ENCODE measurements around the gene MRPS18B.
A peak's percentile ranks its signal among the peaks of the same experiment; 100 is the strongest.

The MRPS18B gene

DNA sequence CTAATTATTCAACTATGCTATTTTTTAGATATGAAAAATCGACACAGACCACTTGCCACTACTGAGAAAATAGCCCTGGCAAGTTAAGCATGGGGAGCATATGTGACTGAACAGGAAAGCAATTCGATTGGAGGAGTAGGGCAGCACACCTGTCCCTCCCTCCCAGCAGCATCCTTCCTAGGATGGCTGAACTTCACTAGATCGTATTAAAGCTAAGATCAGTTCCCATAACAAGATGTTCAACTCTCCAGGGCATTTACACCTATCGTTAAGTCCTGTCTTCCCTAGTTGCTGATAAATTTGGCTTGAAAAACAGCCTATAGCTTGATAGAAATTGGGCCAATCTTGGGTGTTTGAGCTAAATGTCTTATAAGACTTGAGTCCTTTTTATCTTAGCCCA is 7.6 kb upstream of the MRPS18B start:
- no peak for DNase-seq

DNA sequence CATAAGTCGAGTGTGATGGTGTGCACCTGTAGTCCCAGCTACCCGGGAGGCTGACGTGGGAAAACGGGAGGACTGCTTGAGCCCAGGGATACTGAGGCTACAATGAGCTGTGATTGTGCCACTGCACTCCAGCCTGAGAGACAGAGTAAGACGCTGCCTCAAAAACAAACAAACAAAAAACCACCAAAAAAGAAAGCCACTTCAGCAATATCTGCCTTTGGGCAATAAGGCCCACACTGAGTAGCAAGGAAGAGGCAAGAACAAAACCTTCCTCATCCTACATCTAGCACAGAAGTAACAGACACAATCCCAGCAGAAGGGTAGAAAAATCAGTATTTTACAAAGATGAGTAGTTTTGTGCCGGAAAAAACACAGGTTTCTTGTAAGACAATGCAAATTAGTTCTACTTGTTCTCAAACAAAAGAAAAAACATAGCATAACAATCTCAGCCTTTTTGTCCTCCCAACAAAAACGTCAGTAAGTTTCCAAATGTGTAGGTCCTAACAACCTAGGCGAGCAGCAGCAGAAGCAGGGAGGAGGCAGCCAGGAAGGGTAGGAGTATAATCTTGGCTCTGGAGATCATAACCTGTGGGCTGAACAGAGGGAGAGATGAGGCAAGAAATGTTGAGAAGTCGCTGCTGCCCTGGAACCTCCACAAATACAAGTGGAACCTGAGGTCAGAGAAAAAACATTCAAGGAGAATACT is 6.3 kb upstream of the MRPS18B start:
- DNase-seq, result no peak

DNA sequence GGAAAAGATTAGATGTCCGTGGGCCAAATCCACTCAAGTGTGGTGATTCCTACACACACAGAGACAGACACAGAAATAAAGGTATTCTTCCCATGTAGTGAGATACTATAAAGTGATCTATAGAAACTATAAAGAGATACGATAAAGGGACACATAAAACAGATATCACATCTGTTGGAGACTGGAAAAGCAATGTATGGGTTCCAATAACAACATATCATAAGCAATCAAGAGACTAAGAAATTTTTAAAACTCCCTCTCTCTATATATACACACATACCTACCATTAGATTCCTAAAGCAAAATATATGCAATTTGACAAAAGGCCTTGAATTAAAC is 5.8 kb upstream of the MRPS18B start:
- DNase-seq, result no peak

DNA sequence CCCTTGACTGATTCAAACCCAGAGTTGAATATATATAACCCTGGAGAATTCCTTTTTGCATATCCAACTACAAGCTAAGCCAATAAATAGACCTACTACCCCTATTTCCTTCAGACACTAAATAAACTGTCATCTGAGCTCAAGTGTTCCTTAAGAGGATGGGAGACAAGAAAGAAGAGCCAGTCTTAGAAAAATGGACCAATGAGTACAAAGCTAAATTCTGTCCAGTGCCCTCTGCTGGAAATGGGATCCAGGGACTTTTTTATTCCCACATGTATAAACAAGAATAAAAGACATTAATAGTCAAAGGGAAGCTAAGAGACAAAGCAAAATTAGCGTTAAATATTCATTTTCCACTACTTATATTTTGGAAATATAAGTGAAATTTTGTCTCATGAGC is 5.4 kb upstream of the MRPS18B start:
- DNase-seq, result no peak

DNA sequence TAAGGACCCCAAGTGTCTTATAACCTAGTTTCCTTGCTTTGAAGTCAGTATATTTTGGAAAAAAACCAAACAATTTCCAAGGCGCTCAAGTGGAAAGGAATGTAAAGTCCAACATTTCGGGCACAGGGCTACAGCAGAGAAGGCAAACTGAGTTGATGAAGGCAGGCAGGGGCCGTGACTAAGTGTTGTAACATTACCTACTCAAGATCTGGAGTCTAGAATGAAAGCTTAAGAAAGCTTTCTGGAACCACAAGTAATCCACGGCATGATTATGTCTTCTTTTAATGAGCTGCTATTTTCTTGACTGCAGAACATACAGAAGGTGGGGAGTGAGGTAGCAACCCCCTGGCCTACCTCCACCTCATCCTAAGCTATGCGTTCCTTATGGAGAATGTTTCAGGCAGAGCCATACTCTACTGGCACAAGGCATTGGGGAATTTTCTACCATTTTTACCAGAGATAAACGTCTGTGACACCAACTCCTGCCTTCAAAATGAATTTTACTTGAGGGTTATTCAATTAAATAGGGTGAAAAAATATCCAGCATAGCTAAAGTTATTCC is 4.9 kb upstream of the MRPS18B start:
- DNase-seq, result no peak

DNA sequence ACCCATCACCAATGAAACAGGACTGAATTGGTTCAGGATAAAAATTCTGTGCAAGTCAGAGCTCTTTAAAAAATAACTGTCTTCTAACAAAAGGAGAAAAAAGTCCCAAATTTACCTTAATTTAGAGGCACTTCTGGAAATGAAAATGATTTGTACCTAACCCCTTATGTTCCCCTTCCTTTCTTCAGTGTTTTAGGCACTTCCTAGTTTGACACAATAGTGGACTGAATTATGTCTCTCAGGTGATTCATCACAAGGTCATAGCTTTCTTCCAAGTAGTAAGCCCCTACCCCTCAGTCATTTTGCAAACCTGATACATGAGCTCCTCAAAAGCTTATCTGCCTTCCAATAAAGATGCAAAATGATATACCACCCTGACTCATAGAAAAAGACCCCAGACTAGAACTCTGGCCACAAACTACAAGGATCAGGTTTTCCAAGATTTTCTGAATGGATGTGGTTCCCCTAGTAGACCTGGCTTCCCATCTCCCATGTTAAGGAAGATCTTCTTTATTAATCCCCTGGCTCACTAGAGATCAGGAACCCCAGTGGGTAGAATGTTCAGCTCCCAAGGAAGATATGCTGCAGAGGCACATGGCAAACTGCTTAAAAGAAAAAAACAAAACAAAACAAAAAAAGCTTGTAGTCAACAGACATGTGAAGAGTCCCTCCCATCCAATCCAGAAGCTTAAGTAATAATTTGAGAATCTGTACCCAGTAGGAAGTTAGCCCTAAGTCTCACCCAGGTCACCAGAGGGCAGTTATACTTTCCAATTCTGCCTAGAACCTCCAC is 4.2 kb upstream of the MRPS18B start:
- DNase-seq, result no peak

DNA sequence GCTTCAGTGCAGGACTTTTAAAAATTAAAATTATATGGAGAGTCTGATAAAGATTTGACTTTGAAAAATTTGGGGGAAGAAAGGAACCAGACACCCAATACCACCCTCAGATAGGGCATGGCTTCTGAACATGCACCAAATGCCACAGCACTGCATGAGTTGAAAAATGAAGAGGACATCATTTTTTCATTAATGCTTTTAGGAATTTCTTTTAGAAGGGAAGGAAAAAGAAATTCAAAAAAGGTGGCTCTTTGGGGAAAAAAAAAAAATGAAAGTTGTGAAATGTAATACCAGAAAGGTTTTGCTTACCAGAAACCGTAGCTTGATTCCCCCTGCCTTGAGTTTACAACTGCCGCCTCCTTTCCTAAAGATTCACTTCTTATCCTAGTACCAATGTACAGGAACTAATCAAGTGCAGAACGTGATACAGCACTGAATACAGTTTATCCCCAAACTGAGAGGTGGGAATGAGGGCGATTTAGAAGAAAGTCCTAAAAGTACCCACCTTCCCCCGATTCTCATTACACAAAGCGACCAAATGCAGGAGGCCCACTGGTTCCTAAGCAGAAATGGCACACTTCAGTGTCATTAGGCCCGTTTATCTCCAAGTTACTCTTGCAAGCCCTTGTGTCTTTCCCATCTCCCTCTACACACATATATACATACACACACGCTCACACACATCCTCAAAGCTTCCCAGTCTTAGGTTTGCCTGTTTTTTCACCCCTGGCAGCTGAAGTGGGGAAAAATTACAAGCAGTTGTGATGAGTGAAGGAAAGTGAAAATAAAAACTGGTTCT is 3.4 kb upstream of the MRPS18B start:
- no peak for DNase-seq

DNA sequence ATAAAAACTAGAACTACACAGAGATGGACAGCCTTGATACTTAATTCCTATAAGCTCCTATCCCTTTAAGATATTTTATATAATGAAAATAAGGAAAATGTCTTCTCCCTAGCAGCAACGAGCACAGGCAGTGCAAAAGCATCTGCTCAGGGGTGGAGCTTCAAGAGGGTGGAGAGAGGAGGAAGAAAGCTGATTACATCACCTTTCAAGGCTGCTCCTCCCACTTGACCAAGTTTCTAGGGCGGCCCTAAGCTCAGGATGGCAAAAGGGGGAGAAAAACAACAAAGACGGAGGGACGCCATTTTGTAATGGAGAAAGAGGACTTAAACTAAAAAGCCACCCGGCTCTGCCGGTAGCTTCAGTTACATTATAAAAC is 2.8 kb upstream of the MRPS18B start:
- DNase-seq, result no peak

DNA sequence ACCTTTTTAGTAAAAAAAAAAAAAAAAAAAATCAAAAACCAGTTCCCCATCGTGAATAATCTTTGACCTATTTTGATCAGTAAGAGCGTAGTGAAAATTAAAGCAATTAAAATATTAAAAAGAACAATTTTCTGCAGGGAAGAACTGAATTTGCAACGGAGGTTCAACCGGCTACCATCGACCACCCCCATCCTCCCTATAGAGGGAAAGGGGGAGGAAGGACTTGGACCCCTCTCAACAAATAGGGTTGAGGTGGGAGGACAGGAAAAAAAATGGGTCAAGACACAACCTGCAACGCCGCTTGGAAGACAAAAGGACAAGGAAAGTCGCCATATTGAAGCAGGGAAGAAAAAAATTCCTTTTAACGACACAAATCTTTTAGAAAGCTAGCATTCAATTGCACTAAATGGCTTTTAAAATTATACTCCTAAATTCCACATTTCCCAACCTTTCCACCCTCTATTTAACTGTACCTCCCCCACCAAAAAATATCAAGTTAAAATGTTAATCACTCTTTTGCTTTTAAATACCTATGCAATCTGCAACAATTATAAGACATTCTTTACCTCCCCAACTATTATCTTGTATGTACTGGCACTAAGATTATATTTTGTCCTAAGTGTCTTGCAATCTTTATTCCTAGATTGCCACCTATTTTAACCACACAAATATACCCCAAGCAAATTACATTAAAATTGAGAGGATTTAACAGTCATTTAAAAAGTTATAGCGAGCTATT is 2.3 kb upstream of the MRPS18B start:
- no peak for DNase-seq

DNA sequence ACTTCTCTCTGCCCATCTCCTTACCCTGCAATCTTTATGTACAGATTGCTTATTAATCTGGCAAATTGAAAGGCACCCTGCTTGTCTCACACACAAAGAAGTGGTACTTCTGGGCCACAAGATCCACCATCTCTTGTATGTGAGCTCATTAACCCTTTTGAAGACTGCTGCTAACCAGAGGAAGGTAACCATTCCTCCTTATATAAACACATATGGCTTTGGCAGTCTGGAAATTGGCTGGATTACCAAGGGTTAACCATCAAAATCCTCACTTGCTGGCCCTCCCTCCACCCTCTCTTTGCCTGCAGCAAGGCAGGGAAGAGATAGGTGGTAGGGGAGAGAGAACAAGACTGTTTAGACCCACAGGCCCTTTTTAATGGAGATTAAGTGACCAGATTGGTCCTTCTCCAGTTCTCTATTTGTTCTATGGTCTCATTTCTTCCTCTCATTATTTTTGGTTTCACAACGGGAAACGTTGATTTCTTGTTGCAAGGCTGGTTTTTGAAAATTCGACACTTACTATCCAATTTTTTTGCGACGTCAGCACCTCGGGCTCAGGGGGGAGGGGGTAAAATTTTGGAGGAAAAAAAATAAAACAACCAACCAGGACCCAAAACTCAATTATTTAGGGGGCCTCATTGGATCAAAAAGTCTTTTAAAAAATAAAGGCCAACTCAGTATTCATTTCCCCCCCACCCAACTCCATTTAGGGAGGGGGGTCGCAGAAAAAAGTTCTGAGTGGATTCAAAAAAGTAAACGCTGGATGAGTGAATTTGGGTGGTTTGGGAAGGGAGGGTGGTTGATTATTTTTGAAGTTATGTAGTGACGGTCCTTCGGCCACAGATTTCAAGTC is 1.5 kb upstream of the MRPS18B start:
- no peak for DNase-seq

DNA sequence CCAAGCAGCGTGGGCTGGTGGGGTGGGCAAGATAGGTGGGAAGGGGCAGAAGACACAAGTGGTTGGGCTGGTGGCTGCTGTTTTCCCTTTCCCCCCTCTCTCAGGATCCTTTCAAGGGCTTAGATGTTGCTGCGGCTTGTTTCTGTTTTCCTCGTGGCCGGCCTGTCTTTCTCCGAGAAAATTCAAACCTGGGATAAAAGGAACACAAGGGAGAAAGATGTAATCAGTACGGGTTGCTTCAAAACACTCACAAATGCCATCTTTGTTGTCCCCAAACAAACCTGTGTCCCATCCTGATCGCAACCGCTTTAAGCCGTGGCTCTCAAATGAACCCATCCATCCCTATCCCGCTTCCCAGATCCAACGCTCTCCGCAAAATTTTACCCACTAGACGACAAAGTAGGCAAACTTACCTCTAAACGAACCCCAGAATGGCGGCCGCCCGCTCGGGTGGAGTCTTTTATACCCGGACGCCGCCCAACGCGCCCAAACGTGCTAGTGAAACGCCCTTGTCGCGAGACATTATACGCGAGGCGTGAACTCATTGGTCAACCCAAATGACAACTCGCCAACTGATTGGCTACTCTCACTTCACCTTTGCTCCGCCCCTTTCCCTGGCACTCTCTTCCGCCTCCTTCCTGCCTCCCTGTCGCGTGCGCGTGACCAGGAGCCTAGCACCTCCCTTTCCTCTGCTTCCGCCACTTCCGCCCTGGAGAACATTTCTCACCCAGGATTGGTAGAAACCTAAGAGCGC is 652 bp upstream of the MRPS18B start, which contains the start of gene PPP1R10:
TSS of gene PPP1R10 (minus strand) at position 433 of the 754 bp plus-strand sequence. CDS start 7,299 bp downstream, outside the sequence.
- peak; percentile 94 for DNase-seq

DNA sequence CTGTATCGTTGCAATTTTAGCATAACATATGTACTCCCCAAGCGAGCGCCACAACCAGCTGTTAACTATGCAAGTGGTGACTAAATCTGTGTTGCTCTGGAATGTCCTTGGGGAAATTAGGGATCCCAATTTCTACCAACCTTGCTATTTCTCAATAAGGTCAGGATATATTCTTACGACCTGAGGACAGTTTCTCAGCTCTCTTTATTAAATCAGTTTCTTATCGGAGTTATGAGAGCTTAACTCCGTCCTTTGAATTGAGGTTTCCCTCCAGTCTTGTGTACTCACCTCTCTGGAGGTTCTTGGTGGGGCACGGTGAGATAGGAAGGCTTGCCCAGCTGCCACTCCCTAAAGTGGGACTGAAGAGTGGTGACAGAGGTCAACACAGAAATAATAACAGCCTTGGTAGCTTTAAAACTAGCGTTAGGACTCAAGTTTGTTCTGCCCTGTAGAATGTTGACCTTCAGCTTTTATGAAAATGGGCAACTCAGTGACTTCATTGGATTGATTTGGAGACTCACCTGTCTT is 694 bp downstream of the MRPS18B start:
- no peak for DNase-seq

DNA sequence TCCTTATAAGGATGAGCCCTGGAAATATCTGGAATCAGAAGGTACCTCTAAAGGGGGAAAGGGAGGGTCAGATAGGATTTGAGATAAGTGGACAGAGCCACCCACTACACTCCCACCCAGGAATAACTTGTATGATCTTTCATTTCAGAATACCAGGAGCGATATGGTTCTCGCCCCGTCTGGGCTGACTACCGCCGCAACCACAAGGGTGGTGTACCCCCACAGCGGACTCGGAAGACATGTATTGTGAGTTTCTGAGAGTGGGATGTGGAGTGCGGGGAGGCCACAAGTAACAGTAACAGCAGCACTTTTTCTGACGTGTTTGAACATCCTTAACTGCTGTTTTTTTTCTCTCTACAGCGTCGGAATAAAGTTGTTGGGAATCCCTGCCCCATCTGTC is 1.9 kb downstream of the MRPS18B start:
- no peak for DNase-seq

DNA sequence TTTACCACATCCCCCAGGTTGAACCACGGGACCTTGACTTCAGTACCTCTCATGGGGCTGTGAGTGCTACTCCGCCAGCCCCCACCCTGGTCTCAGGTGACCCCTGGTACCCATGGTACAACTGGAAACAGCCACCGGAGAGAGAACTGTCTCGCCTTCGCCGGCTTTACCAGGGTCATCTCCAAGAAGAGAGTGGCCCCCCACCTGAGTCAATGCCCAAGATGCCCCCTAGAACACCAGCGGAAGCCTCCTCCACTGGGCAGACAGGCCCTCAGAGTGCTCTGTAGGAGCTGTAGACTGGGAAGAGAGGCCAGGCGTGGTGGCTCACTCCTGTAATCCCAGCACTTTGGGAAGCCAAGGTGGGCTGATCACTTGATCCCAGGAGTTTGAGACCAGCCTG is 7.9 kb downstream of the MRPS18B start:
- no peak for DNase-seq

DNA sequence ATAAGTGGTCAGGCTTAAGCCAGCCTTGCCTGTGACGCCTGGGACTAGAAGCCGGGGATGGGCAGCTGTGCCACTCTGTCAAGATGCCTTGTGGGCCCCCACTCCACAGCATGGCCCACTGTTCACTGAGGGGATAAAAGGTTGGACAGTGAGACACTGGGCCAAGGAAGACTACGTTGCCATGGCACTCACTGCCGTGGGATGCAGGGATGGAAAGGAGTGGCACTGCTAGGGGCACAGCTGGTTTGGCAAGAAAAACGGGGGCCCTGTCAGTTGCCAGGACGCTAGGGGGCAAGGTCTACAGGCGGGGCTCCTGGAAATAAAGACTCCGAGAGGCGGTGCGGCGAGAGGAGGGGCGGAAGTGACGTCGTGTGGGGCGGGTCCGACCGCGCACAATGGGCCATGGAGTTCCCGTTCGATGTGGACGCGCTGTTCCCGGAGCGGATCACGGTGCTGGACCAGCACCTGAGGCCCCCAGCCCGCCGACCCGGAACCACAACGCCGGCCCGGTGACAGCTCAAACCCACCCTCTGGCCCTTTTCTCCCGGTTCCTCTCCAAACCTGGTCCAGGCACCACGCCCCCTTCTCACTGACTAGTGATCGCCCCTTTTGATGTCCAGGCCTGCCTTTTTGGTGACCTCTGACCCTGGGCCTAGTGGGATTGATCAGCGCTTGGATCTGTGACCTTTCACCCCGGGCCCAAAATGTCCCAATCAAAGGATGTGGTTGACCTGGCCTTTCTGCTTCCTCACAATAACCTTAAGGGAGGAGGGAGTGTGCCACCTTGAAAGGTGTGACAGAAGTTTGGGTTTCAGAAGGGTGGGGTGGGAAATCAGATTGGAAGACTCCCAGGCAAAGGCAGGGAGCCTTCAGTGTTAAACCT is 9.1 kb downstream of the MRPS18B start, which contains the start of gene ATAT1:
TSS of gene ATAT1 (plus strand) at position 391 of the 883 bp plus-strand sequence.
- DNase-seq, result peak; percentile 79

DNA sequence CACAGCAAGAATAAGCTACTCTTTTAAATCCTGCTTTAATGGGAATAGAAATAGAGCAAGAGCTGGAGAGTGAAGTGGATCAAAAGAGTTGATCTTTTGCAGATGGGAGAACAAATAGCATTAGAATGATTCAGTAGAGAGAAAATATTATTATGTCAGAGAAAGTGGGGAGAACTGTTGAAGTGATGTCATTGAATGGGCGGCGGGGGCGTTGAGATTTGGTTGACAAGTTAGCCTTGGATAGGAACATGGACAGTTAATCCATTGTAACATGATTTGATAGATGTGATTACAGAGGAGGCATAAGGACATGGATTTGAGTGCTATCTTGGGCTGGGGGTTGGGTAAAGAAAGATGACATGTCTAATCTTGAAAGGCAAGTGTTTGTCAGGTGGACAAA is 18.2 kb downstream of the MRPS18B start:
- DNase-seq, result no peak

DNA sequence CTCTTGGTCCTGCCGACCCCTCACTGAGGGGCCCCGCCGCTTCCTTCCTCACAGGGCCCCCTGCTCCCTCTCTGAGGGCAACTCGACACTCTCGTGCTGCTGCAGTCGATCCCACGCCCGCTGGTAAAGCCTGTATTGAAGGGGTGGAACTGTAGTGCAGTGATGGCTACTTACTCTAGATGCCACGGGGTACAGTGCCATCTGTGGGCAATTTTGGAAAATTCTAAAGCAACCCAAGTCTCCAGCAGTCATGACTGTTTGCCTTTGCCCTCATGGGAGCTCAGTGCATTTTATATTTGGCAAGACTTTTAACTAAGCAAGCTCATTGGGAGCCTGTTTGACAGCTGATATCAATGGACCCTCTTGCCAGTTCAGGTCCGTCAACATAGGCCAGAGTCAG is 22.8 kb downstream of the MRPS18B start:
- no peak for DNase-seq

DNA sequence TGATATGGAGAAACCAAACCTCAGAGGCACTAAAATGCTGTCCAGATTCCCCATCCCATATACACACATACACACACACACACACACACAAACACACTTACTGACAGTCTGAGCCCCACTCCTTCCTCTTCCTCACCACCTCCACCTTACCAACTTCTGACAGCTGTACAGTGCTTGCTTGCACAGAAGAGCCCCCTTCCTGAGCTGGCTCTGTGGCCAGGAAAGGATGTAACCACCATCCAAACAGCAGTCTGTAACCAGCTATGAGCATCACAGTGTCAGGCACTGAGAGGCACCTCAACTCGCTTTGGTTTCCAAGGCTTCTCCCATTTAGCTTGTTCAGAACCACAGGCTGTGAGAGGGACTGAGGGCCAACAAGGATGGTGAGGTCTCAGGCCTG is 23.4 kb downstream of the MRPS18B start:
- no peak for DNase-seq

DNA sequence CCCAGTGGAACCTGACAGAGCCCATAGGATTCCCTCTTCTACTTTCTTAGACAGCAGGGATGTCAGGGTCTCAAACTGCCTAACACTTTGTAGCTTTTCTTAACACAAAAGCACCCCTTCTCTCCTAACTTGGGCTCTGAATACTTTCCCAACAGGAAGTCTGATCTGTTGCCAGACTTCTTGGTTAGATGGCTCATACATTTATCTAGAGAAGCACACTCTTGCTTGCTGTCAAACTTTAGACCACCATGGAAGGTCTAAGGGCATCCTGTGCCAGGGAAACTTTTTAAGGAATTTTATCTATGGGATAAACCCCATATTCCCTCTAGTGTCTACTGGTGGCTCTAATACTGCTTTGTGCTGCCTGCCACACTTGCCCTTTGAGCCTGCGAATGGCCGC is 26.0 kb downstream of the MRPS18B start:
- no peak for DNase-seq

Measured in activated gamma-delta T cell (primary cell).